ENCODE data around the gene PCP4L1.
"Not testable (repeated sequence)": the region's sequence is repeated elsewhere in the genome, so short reads cannot be mapped to it uniquely, and the experiment has no call there.

The PCP4L1 gene

DNA sequence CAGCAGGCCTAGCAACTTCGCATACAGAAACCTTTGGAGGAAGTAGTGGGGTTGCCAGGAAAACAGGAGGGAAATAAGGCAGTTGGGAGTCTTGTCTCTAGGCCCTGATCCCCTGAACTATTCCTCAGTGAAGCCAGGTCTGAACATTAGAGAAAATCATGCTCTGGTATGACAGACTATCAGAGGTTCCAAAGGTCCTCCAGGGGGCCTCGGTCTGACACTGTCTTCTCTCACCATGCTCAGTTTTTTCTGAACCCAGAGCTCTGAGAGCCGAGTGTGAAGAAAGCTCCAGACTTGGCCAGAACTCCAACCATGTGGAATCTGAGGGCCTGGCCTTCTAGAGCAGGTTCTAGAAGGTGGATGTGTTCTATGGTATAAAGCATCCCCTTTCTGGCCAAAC is 28.6 kb upstream of the PCP4L1 start:
- DNase-seq: no peak

DNA sequence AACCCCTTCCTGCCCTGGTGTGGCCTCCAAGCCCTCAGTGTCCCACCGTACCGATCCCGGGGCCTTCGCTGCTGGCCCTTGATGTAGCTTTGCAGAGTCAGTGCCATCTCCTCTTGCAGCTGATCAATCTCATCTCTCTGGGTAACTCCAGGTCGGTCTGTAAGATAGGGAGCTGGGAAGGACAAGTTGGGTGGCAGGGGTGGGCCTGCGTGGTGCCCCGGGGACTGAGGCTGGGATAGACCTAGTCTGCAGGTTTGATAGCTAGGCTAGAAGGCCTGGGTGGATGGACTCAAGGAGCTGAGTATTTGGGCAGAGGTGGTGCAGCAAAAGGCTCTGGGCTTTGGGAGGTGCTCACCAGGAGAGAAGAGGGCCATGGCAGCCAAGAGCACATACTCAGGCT is 27.8 kb upstream of the PCP4L1 start:
- no peak for DNase-seq

DNA sequence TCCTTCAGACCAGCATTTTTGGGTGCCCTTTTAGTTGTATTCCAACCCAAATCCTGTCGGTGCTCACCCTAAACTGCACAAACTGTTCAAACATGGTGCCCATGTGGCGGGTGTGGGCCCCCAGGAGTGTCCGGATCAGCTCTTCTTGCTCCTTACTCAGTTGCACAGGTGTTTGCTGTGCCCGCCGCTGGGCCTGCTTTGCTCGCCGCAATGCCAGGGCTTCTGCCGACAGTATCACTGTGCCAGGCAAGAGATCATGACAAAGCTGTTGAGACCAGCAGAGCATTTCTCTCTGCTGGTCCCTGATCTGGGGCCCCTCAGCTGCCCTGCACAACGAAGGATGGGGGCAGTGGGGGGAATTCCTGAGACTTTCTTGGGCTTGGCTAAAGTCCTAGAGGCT is 25.4 kb upstream of the PCP4L1 start:
- no peak for DNase-seq

DNA sequence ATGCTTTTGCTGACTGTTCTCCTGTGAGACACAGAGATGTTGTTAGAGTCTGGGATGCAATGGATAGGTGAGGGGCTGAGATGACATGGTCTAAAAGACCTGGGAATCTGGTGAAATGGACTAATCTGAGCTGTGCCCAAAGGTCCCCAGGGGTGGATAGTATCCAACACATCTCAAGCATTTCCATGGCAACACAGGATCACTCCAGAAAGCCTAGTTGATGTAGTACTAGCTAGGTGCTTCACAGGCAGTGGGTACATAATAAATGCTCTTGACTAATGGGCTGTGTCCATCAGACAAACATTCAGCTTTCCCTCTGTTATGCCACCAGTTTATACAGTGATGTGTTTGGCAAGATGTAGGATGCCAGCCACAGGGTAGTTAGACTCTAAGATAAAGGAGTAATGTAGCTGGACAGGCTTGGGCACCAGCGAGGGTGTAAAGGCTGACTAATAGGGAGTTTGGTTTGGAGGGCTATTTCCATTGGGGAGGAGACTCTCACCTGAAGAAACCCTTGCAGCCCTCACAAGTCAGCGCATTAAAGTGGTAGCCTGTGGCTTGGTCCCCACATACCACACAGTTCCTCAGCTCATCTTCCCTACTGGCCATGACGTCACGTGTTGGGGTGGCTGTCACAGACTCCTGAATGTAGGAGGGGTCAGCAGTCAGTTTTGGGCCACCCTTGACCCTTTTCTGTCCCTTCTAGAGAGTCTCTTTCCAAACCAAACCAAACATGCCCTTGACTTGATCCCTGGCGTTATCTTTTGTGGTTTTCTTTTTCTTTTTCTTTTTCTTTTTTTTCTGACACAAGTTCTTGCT is 22.4 kb upstream of the PCP4L1 start:
- DNase-seq: no peak

DNA sequence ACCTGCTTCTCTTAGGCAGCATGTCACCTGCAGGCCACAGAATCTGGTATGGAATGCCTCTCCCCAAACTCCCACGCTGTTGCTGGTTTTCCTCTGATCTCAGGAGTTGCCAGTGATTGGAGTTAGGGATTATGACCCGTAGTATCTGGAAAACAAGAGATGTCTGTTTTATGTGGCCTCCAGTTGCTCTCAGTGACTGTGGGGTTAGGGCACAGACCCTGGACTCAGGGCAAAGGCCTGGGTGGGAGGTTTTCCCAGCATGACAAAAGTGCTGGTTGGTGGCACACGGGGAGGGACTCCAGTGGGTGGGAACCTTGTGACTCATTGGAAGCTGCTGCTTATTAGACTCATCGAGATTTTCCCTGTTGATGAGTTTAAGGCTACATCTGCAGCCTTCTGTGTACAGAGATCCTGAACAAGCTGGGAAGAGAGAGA is 20.5 kb upstream of the PCP4L1 start, which contains the start of gene NR1I3:
Gene NR1I3, minus strand, starts transcription at position 165 of the 435 bp plus-strand sequence. CDS start 1,638 bp downstream, outside the sequence.
- no peak for DNase-seq

DNA sequence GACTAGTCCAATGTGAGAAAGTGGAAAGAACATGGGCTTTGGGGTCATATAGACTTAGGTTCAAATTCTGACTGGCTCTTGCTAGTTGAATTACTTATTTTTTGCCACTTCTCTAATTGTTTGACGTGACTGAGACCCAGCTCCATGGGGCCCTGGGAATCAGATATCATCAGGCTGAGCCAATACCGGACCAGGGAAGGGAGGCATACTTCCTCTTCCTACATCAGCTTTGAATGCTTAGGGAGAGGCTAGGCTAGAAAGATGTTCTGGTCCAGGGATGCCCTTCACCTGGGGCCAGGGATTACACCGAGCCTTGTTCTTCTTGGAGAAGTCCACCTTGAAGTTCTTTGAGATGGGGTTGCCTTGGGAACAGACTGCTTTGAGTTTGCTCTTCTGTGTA is 16.9 kb upstream of the PCP4L1 start:
- no peak for DNase-seq

DNA sequence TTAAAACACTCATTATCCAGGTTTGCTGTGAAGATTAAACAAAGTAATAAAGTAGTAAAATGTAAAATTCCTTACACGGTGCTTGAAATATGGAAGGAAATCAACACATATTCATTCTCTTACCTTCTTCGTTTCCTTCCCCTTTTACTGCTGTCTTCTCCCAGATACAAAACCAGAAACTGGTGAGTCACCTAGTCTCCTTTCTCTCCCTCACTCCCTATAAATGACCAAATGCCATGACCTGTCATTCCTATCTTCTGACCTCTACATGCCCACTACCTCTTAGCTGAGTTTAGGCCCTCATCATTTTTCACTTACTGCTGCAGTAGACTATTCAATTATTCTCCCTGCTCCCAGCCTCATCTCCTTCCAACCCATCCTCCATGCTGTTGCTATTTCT is 16.2 kb upstream of the PCP4L1 start:
- DNase-seq: no peak

DNA sequence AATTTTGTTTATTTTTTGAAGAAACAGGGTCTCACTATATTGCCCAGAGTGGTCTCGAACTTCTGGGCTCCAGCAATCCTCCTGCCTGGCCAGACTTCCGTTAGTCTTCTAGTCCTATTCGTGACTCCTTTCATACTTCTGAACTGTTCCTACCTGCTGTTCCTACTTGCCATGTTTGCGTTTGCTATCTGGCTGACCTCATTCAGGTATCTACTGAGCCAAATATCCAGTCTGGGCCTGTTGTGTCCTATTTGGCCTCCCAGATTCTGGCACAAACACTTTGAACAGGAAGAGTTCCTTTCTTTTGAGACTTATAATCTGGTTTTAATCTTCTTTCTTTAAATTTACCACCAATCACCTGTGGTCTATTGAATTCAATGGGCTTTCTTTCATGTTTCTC is 13.7 kb upstream of the PCP4L1 start:
- no peak for DNase-seq

DNA sequence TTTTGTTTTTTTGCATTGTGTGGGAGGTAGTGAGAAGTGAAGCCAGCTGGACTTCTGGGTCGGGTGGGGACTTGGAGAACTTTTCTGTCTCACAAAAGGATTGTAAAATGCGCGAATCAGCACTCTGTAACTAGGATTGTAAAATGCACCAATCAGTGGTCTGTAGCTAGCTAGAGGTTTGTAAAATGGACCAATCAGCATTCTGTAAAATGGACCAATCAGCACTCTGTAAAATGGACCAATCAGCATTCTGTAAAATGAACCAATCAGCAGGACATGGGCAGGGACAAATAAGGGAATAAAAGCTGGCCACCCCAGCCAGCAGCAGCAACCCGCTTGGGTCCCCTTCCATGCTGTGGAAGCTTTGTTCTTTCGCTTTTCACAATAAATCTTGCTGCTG is 8.4 kb upstream of the PCP4L1 start:
- DNase-seq: not testable (repeated sequence)

DNA sequence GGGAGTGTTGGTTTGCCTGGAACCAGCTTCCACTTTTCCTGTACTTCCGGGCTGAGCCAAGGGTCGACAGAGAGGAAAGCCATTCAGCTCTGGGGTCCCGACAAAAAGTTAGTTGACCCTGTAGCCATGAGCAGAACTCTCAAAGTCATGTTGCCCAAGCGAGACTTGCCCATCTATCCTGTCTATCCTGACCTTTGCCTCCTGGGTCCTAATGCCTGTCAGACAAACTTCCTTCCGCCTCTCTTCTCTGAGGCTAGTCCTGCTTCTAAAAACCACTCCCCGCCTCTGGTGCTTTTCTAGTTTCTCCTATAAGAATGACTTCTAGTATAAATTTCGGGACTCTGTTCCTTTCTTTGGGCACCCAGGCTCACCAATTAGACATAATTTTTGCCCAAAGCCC is 7.7 kb upstream of the PCP4L1 start:
- no peak for DNase-seq

DNA sequence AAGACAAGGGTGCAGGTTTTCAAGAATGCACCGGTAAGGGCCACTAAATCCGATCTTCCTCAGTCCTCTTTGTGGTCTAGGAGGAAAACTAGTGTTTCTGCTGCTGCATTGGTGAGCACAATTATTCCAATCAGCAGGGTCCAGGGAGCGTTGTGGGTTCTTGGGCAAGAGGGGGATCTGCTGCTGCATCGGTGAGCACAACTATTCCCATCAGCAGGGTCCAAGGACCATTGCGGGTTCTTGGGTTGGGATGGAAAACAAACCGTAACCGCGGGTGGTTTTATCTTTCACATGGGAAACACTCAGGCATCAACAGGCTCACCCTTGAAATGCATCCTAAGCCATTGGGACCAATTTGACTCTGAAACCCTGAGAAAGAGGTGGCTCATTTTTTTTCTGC is 7.0 kb upstream of the PCP4L1 start:
- DNase-seq: no peak

DNA sequence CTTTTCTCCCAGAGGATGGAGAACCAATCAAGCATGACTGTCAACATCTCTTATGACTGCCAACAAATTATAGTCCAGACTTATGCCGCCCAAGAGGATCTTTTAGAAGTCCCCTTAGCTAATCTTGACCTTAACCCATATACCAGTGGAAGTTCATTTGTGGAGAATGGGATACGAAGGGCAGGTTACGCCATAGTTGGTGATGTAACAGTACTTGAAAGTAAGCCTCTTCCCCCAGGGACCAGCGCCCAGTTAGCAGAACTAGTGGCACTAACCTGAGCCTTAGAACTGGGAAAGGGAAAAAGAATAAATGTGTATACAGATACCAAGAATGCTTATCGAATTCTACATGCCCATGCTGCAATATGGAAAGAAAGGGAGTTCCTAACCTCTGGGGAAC is 3.2 kb upstream of the PCP4L1 start:
- not testable (repeated sequence) for DNase-seq

DNA sequence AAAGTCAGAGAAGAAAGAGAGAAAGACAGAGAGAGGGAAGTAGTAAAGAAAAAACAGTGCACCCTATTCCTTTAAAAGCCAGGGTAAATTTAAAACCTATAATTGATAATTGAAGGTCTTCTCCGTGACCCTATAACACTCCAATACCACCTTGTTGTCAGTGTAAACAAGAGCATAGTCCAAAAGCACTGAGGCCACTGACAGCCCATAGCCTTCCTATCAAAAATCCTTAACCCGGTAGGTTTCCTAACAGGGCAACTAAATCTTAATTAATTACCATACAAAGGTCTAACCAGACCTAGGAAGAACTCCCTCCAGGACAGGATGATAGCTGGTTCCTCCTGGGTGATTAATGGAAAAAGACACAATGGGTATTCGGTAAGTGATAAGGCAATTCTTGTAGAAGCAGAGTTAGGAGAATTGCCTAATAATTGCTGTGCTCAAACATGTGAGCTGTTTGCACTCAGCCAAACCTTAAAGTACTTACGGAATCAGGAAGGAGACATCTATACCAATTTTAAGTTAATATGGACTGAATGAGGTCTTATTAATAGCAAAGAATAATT is 2.5 kb upstream of the PCP4L1 start:
- DNase-seq: not testable (repeated sequence)

DNA sequence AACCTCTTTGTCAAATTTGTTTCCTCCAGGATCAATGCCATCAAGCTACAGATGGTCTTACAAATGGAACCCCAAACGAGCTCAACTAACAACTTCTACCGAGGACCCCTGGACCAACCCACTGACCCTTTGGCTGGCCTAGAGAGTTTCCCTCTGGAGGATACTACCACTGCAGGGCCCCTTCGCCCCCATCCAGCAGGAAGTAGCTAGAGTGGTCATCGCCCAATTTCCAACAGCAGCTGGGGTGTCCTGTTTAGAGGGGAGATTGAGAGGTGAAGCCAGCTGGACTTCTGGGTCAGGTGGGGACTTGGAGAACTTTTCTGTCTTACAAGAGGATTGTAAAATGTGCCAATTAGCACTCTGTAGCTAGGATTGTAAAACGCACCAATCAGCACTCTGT is 1.4 kb upstream of the PCP4L1 start:
- not testable (repeated sequence) for DNase-seq

DNA sequence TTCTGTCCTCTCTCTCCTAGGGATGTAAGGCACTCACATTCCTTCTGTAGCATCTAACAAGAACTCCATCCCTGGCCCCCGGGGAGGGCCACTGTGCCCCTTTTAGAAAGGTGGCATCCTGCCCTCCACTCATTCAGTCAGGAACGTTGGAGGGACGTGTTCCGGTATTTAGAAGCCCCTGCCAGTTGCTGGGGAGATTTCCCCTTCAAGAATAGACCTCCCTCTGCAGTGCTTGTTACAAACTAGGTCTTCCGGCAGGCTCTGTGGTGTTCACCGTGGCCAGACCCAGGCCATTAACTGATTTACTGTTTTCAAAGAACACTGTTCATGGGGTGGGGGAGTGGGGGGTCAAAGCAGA is 779 bp downstream of the PCP4L1 start:
- DNase-seq: no peak

DNA sequence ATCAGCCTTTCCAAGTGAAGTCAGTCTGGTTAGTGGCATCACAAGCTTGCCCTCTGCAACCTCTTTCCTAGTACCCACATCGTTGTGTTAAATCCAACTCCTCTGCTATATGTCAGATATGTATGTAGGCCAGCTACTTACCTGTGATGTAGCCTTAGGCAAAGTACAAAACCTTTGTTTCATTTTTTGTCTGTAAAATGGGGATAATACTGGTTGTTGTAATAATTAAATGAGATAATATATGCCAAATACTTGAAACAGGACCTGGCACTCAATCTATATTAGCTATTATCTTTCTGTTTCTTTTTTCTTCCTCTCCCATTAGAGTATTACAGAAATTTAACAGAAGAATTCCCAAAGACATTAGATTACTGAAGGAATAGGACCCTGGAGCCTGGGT is 1.2 kb downstream of the PCP4L1 start:
- no peak for DNase-seq

DNA sequence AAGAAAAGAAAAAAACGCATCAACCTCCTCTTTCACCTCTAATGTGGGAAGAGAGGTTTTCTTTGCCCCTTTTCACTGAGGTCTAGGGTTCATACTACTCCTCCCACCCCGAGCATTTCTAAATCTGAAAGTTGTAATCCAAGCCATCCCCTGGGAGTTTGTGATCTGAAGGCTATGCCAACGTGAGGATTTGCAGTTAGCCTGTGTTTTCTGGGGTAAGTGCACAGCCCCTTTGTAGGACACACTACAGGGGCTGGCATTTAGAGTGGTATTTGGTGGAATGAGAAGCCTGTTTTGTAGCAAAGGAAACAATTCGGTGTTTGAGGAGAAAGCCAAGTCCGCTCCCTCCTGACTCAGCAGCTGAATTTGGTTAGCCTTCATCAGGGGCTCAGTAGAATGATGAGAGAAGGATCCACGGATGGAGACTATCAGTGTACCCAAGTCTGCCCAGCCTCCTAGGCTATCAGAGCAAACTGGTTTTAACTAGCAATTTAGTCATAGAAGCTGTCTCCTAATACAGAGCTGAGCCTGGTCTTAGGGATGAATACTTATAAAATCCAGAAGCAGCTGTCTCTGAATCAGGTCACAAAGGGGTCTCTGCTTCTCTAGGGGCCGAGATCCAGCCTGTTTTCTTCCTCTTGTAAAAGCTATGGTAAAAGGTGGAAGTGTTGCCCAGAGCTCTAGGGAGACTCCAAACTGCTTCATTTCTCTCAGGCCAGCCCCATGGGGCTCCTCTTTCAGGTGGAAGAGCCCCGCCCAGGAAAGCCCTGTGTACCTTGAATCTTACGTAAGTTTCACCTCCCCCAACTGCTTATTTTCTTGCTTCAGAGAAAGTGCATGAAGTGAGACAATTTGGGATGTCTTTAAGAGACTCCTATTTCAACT is 2.1 kb downstream of the PCP4L1 start:
- no peak for DNase-seq

DNA sequence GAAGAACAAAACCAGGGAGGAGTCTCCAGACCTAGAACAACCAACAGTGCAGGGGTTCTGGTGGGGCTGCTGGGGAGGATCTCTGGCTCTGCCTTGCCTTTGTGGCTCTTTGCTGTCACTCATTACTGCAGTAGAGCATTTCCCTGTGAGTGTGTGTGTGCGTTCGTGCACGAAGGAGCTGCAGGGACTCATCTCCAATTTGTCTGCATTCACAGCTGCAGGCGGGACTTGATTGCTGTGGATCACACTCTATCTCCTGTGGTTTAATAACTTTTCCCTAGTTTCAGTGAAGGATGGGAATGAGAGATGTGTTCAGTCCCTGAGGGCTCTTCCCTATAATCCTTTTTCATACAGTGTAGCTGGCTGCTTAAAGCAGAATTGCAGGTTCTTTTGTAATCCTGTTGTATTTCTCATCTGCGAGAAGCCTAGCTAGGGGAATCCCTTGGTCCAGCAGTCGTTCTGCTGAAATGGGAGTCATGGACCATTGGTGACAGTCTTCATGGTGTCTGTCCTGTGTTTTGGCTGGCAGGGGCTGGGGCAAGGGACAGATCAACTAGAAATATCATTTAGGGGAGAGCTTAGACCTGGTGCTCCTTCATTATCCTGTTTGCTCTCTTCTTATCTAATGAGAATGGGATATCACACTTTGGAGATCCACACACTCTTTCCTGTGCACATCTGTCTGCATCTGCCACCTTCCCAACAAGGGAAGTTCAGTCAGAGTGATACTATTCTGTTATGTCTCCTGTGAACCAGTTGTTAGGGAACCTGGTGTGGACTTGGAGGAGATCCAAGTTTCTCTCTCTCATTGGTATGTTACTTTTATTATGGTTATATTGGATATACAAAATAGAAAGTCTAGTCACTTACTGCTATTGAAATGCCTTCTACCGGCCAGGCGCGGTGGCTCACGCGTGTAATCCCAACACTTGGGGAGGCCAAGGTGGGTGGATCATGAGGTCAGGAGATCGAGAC is 3.0 kb downstream of the PCP4L1 start:
- DNase-seq: no peak

DNA sequence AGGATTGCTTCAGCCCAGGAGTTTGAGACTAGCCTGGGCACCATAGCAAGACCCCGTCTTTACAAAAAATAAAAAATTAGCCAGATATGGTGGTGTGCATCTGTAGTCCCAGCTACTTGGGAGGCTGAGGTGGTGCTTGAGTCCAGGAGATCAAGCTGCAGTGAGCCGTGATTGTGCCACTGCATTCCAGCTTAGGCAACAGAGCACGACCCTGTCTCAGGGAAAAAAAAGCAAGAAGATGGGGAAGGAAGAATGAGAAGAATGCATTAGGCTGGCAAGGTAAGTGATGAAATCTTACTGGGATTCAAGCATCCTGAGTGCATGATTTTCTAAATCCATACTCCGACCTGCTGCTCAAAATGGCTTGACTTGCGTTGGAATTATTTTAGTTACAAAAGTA is 6.8 kb downstream of the PCP4L1 start:
- DNase-seq: no peak

DNA sequence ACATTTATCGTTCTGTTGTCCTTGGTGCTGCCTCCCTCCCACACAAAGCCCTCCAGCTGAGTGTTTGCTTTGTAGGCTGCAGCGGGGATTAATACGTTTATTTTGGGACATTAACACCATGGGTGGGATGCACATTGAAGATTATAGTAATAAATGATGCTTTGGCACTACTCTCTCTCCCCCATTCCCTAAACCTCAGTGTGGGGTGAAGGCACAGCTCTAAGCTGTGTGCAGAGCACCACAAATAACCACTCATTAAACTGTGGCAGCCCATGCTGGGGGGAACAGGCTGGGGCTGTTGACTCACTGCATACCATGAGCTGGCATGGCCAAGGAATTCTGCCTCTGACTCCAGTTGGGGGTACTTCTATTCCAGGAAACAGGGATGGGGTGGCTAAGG is 7.7 kb downstream of the PCP4L1 start:
- DNase-seq: no peak

DNA sequence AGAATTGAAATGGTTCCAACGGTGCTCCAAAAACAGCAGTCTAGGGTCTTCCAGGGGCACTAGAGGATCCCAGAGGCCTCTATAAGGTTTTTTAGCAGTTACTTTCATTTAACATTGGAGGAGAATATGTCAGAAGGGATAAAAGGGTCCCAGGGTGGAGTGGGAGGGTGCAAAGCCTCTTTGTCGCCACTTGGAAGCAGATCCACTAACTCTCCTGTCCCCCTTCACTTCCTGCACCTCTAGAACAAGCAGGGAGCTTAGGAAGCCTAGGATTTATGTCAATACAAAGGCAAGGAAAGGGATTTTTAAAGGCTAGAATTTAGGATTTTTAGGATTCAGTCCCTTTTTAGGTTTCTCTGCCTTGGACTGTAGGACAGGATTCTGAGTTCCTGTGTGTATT is 8.3 kb downstream of the PCP4L1 start:
- no peak for DNase-seq

DNA sequence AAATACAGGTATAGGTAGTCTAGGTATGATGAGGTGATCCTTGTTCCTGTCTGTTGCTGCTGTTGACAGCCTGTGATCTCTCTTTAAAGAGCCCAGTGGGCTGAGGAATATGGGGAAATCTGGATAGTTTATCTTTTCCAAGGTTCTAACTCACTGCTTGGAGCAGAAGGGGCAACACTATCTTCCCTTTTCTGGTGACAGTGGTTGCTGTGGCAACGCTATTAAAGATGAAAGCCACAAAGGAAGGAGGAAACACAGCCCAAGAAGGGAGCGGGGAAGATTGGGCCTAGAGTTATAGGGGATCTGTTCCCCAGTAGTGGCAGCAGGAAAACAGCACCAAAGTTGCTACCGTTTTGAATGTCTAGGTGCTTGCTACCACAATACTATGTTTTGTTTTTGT is 8.8 kb downstream of the PCP4L1 start:
- DNase-seq: no peak

DNA sequence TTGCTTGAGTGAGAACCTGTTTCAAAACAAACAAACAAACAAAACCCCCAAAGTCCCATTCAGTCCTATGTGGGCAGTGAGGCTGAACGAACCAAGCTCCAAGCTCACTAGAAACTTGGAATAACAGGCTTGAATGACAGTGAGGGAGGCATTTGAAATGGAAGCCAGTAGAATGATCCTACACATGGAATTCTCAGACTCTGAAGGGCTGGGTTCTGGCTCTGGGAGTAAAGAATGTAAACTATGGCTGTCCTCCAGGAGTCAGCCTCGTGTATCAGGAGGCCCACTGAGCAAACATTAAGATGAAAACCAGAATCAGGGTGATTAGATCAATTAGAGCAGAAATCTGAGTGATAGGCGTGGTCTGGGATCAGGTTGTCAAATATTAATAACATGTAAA is 14.9 kb downstream of the PCP4L1 start:
- no peak for DNase-seq

Measured in CD4-positive, alpha-beta T cell treated with Interleukin-21 for 1 hour (primary cell).